Middle frontal gyrus (tissue), 1 donor: ENCODE data around the gene SDS.
"Not testable (repeated sequence)": the region's sequence is repeated elsewhere in the genome, so short reads cannot be mapped to it uniquely, and the experiment has no call there.

Experiments used
- DNase-seq: peaks from one replicate; pipeline ENCODE4 v3.0.0-alpha.2; 2015; ENCODE audit warnings: low spot score; ENCODE audit errors: extremely low spot score

SDS gene

GRCh38 chr12:113381220-113381619 is 22.5 kb downstream of the SDS start:
- no peak for DNase-seq

- DNase-seq, result no peak
These were observed 25.4 kb downstream of the SDS start for GRCh38 chr12:113378291-113378690.

GRCh38 chr12:113374823-113375428 is 28.8 kb downstream of the SDS start:
- no peak for DNase-seq

GRCh38 chr12:113373969-113374368 is 29.7 kb downstream of the SDS start:
- DNase-seq, result no peak

- no peak for DNase-seq
These were observed 30.2 kb downstream of the SDS start for GRCh38 chr12:113373440-113373839.

GRCh38 chr12:113372371-113372770 is 31.3 kb downstream of the SDS start:
- no peak for DNase-seq

GRCh38 chr12:113371808-113372207 is 31.9 kb downstream of the SDS start:
- DNase-seq, result no peak

- no peak for DNase-seq
These were observed 32.6 kb downstream of the SDS start for GRCh38 chr12:113370923-113371682.

- no peak for DNase-seq
These were observed 34.2 kb downstream of the SDS start for GRCh38 chr12:113369391-113369985.

GRCh38 chr12:113368331-113368730 is 35.4 kb downstream of the SDS start:
- DNase-seq, result no peak

GRCh38 chr12:113366827-113367226 is 36.9 kb downstream of the SDS start:
- no peak for DNase-seq

- DNase-seq, result no peak
These were observed 37.9 kb downstream of the SDS start for GRCh38 chr12:113365639-113366395.

- DNase-seq, result no peak
These were observed 39.0 kb downstream of the SDS start for GRCh38 chr12:113364698-113365097.

GRCh38 chr12:113361574-113362370 is 41.9 kb downstream of the SDS start:
- no peak for DNase-seq

- DNase-seq, result no peak
These were observed 43.5 kb downstream of the SDS start for GRCh38 chr12:113359939-113360748.

GRCh38 chr12:113359133-113359938 is 44.4 kb downstream of the SDS start:
- peak; percentile 65 for DNase-seq

- peak; percentile 90 for DNase-seq
These were observed 45.1 kb downstream of the SDS start, which contains the start of gene PLBD2 for GRCh38 chr12:113358381-113359132. Gene PLBD2 (plus strand): TSS chr12:113358587. CDS start chr12:113358601, 14 bp downstream.

GRCh38 chr12:113354192-113354591 is 49.5 kb downstream of the SDS start:
- not testable (repeated sequence) for DNase-seq

- no peak for DNase-seq
These were observed 52.6 kb downstream of the SDS start for GRCh38 chr12:113351089-113351488.
